AG09309 (cell line): ENCODE results near the gene GAB1.

ENCODE experiments used
- DNase-seq: peaks from one replicate; pipeline ENCODE4 v3.0.0-alpha.2; 2010; ENCODE audit warnings: low read depth
- H3K4me3 ChIP-seq: 2 replicates; pipeline ENCODE4 v1.5.1; 2011; ENCODE audit warnings: mild to moderate bottlenecking, low read depth, low read length, moderate library complexity; ENCODE audit not compliant: control insufficient read depth
- CTCF ChIP-seq: IDR thresholded peaks from 2 replicates; pipeline ENCODE4 v1.5.1; 2011; ENCODE audit warnings: mild to moderate bottlenecking, low read depth, low read length, inconsistent platforms; ENCODE audit not compliant: insufficient read depth, control insufficient read depth; ENCODE audit errors: missing control alignments

GAB1 gene

GRCh38 chr4:143441678-143442077, 105.0 kb downstream of the GAB1 start:
- TF ChIP-seq CTCF = no peak
- DNase-seq = no peak

GRCh38 chr4:143443728-143444127, 107.1 kb downstream of the GAB1 start:
- no peak for TF ChIP-seq CTCF
- no peak for DNase-seq
- H3K4me3 ChIP-seq = no peak overlapping the region

More at GRCh38 chr4:143441678-143442077, 105.0 kb downstream of the GAB1 start:
- H3K4me3 ChIP-seq = no peak overlapping the region

DNA sequence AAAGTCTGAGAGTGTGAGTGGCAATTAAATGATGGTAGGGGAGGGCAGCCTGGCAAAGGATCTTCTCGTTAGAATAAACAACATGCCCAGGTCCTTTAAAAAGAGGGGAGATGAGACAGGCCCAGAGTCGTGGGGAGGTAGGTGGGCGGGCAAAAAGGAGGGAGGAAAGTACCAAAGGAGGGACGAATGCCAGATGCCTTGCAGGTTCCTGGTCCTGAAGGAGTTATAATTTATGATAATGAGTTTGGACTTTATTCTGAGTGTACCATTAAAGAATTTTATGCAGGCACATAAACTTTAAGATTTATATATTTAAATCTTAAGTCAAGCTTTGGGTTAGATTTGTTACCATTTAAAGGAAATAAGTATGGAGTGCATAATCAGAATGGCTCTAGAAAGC, 114.5 kb downstream of the GAB1 start:
- DNase-seq = no peak
- TF ChIP-seq CTCF = no peak
- H3K4me3 ChIP-seq = no peak overlapping the region

- no peak for DNase-seq
- TF ChIP-seq CTCF = no peak
- no peak overlapping the region for H3K4me3 ChIP-seq
Observed at GRCh38 chr4:143455211-143455610, 118.5 kb downstream of the GAB1 start.

DNA sequence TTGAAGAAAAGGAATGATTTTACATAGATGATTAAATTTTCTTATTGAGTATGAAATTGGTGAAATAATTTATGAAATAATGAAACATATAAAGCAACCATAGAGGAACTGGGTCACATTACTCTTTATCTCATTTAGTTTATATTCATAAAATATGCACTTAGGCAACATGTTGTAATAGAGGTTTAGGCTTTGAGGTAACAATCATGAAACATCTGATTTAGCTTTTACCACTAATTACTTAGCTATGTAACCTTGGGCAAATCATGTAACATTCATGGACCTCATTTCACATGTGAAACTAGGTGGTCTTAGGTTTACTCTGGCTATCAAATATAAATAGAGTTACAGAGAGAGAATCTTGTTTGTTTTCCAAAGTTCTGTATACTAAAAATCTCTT, 122.3 kb downstream of the GAB1 start:
- H3K4me3 ChIP-seq = no peak overlapping the region
- DNase-seq = no peak
- no peak for TF ChIP-seq CTCF

DNA sequence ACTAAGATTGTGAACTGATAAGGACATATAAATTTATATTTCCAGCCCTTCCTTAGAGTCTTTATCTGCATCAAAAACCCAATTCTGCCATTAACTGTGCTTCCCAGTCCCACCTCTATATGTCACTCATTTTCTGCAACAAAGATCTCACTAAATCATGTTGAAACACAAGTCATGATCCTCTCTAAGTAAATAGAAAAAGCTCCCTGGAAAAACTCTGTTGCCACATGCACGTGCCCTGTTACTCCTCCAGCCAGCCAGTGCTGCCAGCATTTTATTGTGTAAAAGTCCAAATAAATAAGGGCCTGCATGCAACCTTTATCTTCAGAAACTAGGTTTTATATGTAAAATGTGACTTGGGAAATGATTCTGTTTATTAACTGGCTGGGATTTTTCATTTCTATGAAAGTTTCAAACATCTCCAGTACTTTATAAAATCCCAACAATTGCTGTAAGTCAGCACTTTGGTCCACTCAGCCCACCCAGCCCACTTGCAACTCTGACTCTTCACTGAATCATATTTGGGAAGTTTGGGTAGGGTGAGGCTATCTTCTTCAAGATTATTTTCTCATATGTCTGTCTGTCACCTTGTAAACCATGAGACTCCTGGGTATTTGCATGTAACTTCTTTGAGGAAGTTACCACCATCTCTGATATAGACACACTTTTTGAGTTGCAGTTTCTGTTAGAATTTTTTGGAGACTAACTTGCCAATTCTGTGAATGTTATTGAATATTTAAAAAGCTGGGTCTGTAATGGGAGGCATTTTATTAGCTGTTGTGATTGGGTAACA, 136.9 kb downstream of the GAB1 start:
- no peak overlapping the region for H3K4me3 ChIP-seq
- TF ChIP-seq CTCF = no peak
- no peak for DNase-seq
